H9 (cell line): ENCODE results near the gene GPR137. TPM values are rescaled to one million over a fixed set of nuclear protein-coding genes. Genes with fewer than 3 reads are reported as not detected.

Experiments used
- DNase-seq: peaks from one replicate; pipeline ENCODE4 v3.0.0-alpha.2; 2017
- H2AFZ ChIP-seq: one replicate; pipeline ENCODE4 v1.6.1; 2013; ENCODE audit warnings: mild to moderate bottlenecking, low read length, control low read depth, moderate library complexity
- H2AK5ac ChIP-seq: 2 replicates; pipeline ENCODE4 v1.6.1; 2013; ENCODE audit warnings: low read length, control low read depth, mixed read lengths; ENCODE audit not compliant: insufficient read length
- H2BK120ac ChIP-seq: one replicate; pipeline ENCODE4 v1.6.1; 2013; ENCODE audit warnings: low read depth, mild to moderate bottlenecking, low read length, control low read depth, inconsistent platforms; ENCODE audit not compliant: poor library complexity, severe bottlenecking
- H2BK12ac ChIP-seq: 2 replicates; pipeline ENCODE4 v1.6.1; 2013; ENCODE audit warnings: low read length, control low read depth, mixed read lengths, low read depth; ENCODE audit not compliant: insufficient read length
- H2BK15ac ChIP-seq: 2 replicates; pipeline ENCODE4 v1.6.1; 2013; ENCODE audit warnings: low read depth, low read length, control low read depth
- H2BK20ac ChIP-seq: one replicate; pipeline ENCODE4 v1.6.1; 2013; ENCODE audit warnings: low read depth, mild to moderate bottlenecking, low read length, control low read depth, inconsistent platforms; ENCODE audit not compliant: poor library complexity, severe bottlenecking
- H2BK5ac ChIP-seq: 2 replicates; pipeline ENCODE4 v1.6.1; 2013; ENCODE audit warnings: low read length, control low read depth, mixed read lengths; ENCODE audit not compliant: insufficient read length
- H3K14ac ChIP-seq: 2 replicates; pipeline ENCODE4 v1.6.1; 2013; ENCODE audit warnings: low read length, control low read depth; ENCODE audit not compliant: insufficient read depth
- H3K18ac ChIP-seq: 2 replicates; pipeline ENCODE4 v1.6.1; 2013; ENCODE audit warnings: low read depth, mild to moderate bottlenecking, mixed read lengths, low read length, control low read depth; ENCODE audit not compliant: insufficient read length
- H3K23ac ChIP-seq: 2 replicates; pipeline ENCODE4 v1.6.1; 2013; ENCODE audit warnings: low read length, control low read depth, mixed read lengths, low read depth; ENCODE audit not compliant: insufficient read length
- H3K23me2 ChIP-seq: 2 replicates; pipeline ENCODE4 v1.6.1; 2013; ENCODE audit warnings: low read depth, mild to moderate bottlenecking, mixed read lengths, low read length, control low read depth; ENCODE audit not compliant: insufficient read length, poor library complexity, severe bottlenecking
- H3K27ac ChIP-seq: 2 replicates; pipeline ENCODE4 v1.5.1; 2013; ENCODE audit warnings: low read length, control low read depth, mixed read lengths, low read depth; ENCODE audit not compliant: insufficient read length
- H3K27me3 ChIP-seq: 2 replicates; pipeline ENCODE4 v1.6.1; 2013; ENCODE audit warnings: low read length, control low read depth, inconsistent platforms; ENCODE audit not compliant: insufficient read depth
- H3K4ac ChIP-seq: 2 replicates; pipeline ENCODE4 v1.6.1; 2013; ENCODE audit warnings: low read depth, mild to moderate bottlenecking, control low read depth, inconsistent platforms, low read length, moderate library complexity
- H3K4me1 ChIP-seq: 2 replicates; pipeline ENCODE4 v1.6.1; 2013; ENCODE audit warnings: low read length, control low read depth, inconsistent platforms; ENCODE audit not compliant: insufficient read depth
- H3K4me2 ChIP-seq: 2 replicates; pipeline ENCODE4 v1.6.1; 2013; ENCODE audit warnings: low read length, control low read depth, mixed read lengths; ENCODE audit not compliant: insufficient read length, insufficient read depth
- H3K56ac ChIP-seq: 2 replicates; pipeline ENCODE4 v1.6.1; 2013; ENCODE audit warnings: low read depth, mild to moderate bottlenecking, mixed read lengths, low read length, control low read depth; ENCODE audit not compliant: insufficient read length
- H3K79me1 ChIP-seq: 2 replicates; pipeline ENCODE4 v1.6.1; 2013; ENCODE audit warnings: low read depth, mild to moderate bottlenecking, moderate library complexity, low read length, control low read depth, inconsistent platforms; ENCODE audit not compliant: insufficient read depth, poor library complexity, severe bottlenecking
- H3K79me2 ChIP-seq: 2 replicates; pipeline ENCODE4 v1.6.1; 2013; ENCODE audit warnings: low read length, control low read depth, inconsistent platforms; ENCODE audit not compliant: insufficient read depth
- H3K9ac ChIP-seq: 2 replicates; pipeline ENCODE4 v1.6.1; 2013; ENCODE audit warnings: low read length, control low read depth, mixed read lengths; ENCODE audit not compliant: insufficient read length; ENCODE audit errors: extremely low read depth
- H3K9me3 ChIP-seq: one replicate; pipeline ENCODE4 v1.6.1; 2013; ENCODE audit warnings: low read depth, low read length, inconsistent platforms; ENCODE audit not compliant: control insufficient read depth
- H3T11ph ChIP-seq: one replicate; pipeline ENCODE4 v1.6.1; 2013; ENCODE audit warnings: mild to moderate bottlenecking, low read length, control low read depth, inconsistent platforms
- H4K20me1 ChIP-seq: one replicate; pipeline ENCODE4 v1.6.1; 2013; ENCODE audit not compliant: control insufficient read depth, insufficient read length, insufficient read depth
- H4K5ac ChIP-seq: 2 replicates; pipeline ENCODE4 v1.6.1; 2013; ENCODE audit warnings: low read depth, mild to moderate bottlenecking, mixed read lengths, low read length, control low read depth; ENCODE audit not compliant: insufficient read length
- H4K8ac ChIP-seq: replicated peaks from 2 replicates; pipeline ENCODE4 v1.6.1; 2013; ENCODE audit warnings: low read length, control low read depth, mixed read lengths, low read depth; ENCODE audit not compliant: insufficient read length
- H4K91ac ChIP-seq: 2 replicates; pipeline ENCODE4 v1.6.1; 2013; ENCODE audit warnings: low read depth, mild to moderate bottlenecking, moderate library complexity, mixed read lengths, low read length, control low read depth; ENCODE audit not compliant: insufficient read length
- H3K27ac Mint-ChIP-seq, 3 experiments: 2 replicates in 2 of 3; 3 replicates in 1 of 3; pipeline ENCODE4 v1.8.0; 2020 to 2021; ENCODE audit warnings: mixed read lengths in 3 of 3, mild to moderate bottlenecking in 1 of 3, moderate library complexity in 1 of 3
- H3K27me3 Mint-ChIP-seq: 2 replicates; pipeline ENCODE4 v1.8.0; 2021; ENCODE audit warnings: low read depth, mild to moderate bottlenecking, moderate library complexity, mixed read lengths
- H3K36me3 Mint-ChIP-seq, 3 experiments: 2 replicates in 2 of 3; 3 replicates in 1 of 3; pipeline ENCODE4 v1.8.0; 2020 to 2021; ENCODE audit warnings: low read depth in 3 of 3, mixed read lengths in 3 of 3; ENCODE audit not compliant: insufficient read depth in 1 of 3
- H3K4me1 Mint-ChIP-seq, 2 experiments: 2 replicates each; pipeline ENCODE4 v1.8.0; 2020; ENCODE audit warnings: mixed read lengths in 2 of 2
- H3K4me3 Mint-ChIP-seq, 2 experiments: 2 replicates in 1 of 2; 3 replicates in 1 of 2; pipeline ENCODE4 v1.8.0; 2020 to 2021; ENCODE audit warnings: mild to moderate bottlenecking in 2 of 2, mixed read lengths in 2 of 2, moderate library complexity in 1 of 2
- H3K9me3 Mint-ChIP-seq, 2 experiments: 2 replicates in 1 of 2; 3 replicates in 1 of 2; pipeline ENCODE4 v1.8.0; 2020; ENCODE audit warnings: mild to moderate bottlenecking in 2 of 2, mixed read lengths in 2 of 2, moderate library complexity in 1 of 2
- WGBS: extraction: QIAGEN DNeasy Blood & Tissue Kit; methylation state at CpG from one replicate; pipeline ENCODE4 v1.1.7; 2013; ENCODE audit warnings: missing lambda C conversion rate, low lambda C conversion rate, mixed read lengths; ENCODE audit not compliant: insufficient read length; ENCODE audit errors: extremely low coverage; 5-methylcytosine and 5-hydroxymethylcytosine counted together
- total RNA-seq: library from RNA; stranded (reverse); gene quantifications from 2 replicates; pipeline ENCODE4 v1.2.1, GENCODE V29; 2021
- TF ChIP-seq, protein P1 (sequence below): fragments of 200-600 bp; sonication (generic); conservative IDR thresholded peaks from 3 replicates; pipeline ENCODE4 v1.8.0; 2021; ENCODE audit warnings: antibody characterized with exemption, mild to moderate bottlenecking

The GPR137 gene
- total RNA-seq, 1 experiment from 2014 or later: 39.6 TPM

- H3K9ac ChIP-seq: no peak overlapping the region
- no peak overlapping the region for H3K4ac ChIP-seq
- WGBS: no CpG with 5 or more reads among the region's 13 CpGs
- no peak overlapping the region for H2BK5ac ChIP-seq
- no peaks in the 10 kb centered on the region for H3K79me1 ChIP-seq
- Mint-ChIP-seq H3K9me3 (no peaks in the 10 kb centered on the region; a peak in 2 of 5 replicates), H3K27ac (no peak overlapping the region), H3K27me3 (peaks cover 52% of the 10 kb centered on the region), H3K4me1 (peaks cover 12 to 15% of the 10 kb centered on the region in 2 experiments), H3K4me3 (no peak overlapping the region), H3K36me3 (peaks cover 0 to 2% (median 0%) of the 10 kb centered on the region in 3 experiments; a peak in 3 of 7 replicates)
- no peaks in the 10 kb centered on the region for H4K20me1 ChIP-seq
- no peak overlapping the region for H3K23ac ChIP-seq
- no peak overlapping the region for H2AFZ ChIP-seq
- TF ChIP-seq, protein P1, sequence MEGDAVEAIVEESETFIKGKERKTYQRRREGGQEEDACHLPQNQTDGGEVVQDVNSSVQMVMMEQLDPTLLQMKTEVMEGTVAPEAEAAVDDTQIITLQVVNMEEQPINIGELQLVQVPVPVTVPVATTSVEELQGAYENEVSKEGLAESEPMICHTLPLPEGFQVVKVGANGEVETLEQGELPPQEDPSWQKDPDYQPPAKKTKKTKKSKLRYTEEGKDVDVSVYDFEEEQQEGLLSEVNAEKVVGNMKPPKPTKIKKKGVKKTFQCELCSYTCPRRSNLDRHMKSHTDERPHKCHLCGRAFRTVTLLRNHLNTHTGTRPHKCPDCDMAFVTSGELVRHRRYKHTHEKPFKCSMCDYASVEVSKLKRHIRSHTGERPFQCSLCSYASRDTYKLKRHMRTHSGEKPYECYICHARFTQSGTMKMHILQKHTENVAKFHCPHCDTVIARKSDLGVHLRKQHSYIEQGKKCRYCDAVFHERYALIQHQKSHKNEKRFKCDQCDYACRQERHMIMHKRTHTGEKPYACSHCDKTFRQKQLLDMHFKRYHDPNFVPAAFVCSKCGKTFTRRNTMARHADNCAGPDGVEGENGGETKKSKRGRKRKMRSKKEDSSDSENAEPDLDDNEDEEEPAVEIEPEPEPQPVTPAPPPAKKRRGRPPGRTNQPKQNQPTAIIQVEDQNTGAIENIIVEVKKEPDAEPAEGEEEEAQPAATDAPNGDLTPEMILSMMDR: no peak
- H2BK12ac ChIP-seq: no peak overlapping the region
- no peak overlapping the region for H2BK15ac ChIP-seq
- H3K79me2 ChIP-seq: no peaks in the 10 kb centered on the region
- H4K8ac ChIP-seq: no peak overlapping the region
- H3T11ph ChIP-seq: no peak overlapping the region
- H4K91ac ChIP-seq: no peak overlapping the region
- peaks cover 39% of the 10 kb centered on the region for H3K27me3 ChIP-seq
- H3K18ac ChIP-seq: no peak overlapping the region
- H3K56ac ChIP-seq: no peak overlapping the region
- no peak for DNase-seq
- H3K14ac ChIP-seq: no peak overlapping the region
- peaks cover 15% of the 10 kb centered on the region for H3K23me2 ChIP-seq
- H3K4me2 ChIP-seq: no peak overlapping the region
- no peak overlapping the region for H2AK5ac ChIP-seq
- no peak overlapping the region for H3K27ac ChIP-seq
- no peaks in the 10 kb centered on the region for H3K4me1 ChIP-seq
- H2BK20ac ChIP-seq: no peak overlapping the region
- no peak overlapping the region for H4K5ac ChIP-seq
- no peaks in the 10 kb centered on the region for H3K9me3 ChIP-seq
- no peak overlapping the region for H2BK120ac ChIP-seq
These were observed 3.4 kb downstream of the GPR137 start for GRCh38 chr11:64289002-64289564.
